GM21717 (cell line): ENCODE measurements around the gene OTC.

Experiments
- ATAC-seq: cut with Tn5 transposase; IDR thresholded peaks from one replicate; pipeline ENCODE4 v1.9.1; 2021; ENCODE audit warnings: mild to moderate bottlenecking, moderate library complexity; ENCODE audit not compliant: unreplicated experiment

OTC gene

GRCh38 chrX:38462257-38462656 is 109.9 kb downstream of the OTC start:
- ATAC-seq, result no peak

- no peak for ATAC-seq
Measured at GRCh38 chrX:38465686-38466085, 113.3 kb downstream of the OTC start.

GRCh38 chrX:38468563-38469157 is 116.3 kb downstream of the OTC start:
- no peak for ATAC-seq
